Activated T-helper 1 cell treated with Interleukin-2 at 50 U/mL for 16 hours (primary cell): ENCODE results near the gene CRYBG3.

Source experiments
- DNase-seq: peaks from one replicate; pipeline ENCODE4 v3.0.0-alpha.2; 2020; ENCODE audit warnings: low read depth

Gene CRYBG3

GRCh38 chr3:97948351-97949109 is 126.7 kb downstream of the CRYBG3 start:
- DNase-seq = no peak

GRCh38 chr3:97949110-97949485 is 127.3 kb downstream of the CRYBG3 start:
- DNase-seq = no peak

DNA sequence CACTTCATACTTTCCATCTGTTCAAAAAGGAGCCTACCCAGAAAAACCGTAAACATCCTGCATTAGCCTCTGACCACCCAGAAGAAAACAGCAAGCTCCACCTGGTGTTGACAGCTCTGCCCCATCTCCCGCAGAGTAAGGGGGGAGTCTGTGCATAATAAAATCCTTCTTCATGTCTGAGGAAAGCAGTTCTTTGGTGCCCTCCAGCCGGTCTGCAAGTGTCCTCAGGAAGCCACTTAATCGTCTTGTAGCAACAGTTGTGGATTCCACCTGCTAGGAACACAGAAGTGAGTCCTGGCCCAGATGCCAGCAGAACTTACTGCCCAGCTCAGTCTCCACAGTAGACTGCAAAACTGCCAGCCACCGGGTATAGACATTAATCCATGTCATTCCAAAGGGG is 127.9 kb downstream of the CRYBG3 start:
- DNase-seq = no peak

GRCh38 chr3:97950360-97950759 is 128.5 kb downstream of the CRYBG3 start:
- DNase-seq = no peak

- DNase-seq = no peak
Measured at GRCh38 chr3:97952280-97952679, 130.5 kb downstream of the CRYBG3 start.

DNA sequence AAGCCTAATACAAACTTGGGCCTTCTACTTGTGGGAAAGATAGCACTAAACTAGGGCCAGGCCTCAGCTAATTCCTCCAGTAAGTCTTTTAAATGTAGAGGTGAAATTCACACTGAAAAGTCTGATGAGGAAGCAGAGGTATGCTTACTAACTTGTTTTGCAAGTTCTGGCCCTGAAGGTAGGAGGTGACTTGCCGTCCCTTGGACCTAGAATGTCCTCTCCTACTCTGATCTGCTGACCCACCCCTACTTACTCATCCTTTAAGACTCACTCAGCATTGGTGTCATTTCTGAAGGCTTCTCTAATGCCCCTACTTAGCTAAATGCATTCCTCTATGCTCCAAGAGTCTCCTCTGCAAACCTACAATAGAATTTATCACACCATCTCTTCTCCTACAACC is 131.1 kb downstream of the CRYBG3 start:
- no peak for DNase-seq

DNA sequence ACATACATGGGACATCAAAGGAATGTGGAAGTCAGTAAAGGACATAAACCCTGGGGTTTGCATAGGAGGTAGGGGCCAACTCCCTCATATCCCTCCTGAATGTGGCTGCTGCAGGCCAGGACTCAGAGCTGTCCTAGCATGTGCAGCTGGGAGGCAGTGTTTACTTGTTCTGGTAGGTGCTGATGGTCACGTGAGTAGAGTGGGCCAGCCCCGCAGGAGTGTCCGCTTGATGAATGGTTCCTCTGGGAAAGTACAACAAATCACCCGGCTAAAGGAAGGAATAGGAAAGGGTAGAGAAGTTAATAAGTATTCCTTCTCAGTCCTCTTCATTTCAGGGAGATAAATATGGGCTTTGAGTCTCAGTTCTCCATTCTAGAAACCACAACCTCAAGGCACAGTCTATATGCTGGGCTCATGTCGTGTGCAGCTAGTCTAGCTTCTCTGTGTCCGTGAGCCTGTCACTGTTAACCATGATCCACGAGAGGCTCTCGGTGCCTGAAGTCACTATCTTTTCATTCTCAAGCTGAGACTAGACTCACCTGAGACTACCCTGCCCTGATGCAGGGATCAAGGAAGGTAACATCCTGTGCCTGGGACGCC is 132.5 kb downstream of the CRYBG3 start:
- no peak for DNase-seq

DNA sequence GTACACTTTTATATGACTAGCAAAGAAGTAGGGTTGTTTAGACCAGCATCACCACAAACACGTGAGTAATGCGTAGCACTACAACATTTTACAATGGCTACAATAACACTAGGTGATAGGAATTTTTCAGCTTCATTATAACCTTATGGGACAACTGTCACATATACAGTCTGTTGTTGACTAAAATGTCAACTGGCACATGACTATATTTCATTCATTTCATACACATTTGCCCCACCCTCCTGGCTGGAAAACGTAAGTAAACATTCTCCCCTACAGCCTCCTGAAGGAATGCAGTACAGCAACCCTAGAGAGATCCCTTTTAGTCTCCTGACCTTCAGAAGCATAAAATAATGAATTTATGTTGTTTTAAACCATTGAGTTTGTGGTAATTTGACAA is 134.2 kb downstream of the CRYBG3 start:
- no peak for DNase-seq

DNA sequence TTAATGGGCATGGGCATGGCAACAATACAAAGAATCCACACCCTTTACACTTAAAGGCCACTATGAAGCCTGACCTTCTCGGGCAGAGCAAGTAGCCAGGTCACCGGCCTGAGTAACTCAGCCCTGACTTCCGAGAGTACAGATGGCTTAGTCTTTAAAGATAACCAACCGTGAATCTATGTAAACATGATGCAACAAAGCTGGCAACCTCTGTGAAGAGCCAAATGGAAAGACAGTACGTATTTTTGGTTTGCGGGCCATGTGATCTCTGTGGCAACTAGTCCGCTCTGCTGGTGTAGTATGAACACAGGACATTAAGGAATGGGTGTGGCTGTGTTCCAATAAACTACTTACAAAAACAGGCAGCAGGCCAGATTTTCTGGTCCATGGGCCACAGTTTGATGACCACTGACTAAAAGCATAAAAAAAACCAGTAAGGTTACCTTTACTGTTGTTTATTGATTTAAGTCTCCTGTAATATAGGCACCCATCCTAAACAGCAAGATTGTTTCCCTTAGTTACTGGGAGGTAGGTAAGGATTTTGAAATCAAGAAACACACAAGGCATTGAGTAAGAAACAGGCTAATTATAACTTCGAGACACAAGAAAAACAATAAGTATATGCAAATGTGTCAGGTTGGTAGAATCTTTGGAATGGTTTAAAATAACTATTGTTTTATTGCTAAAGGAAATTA is 136.0 kb downstream of the CRYBG3 start:
- DNase-seq = no peak

GRCh38 chr3:97958396-97958795 is 136.6 kb downstream of the CRYBG3 start:
- no peak for DNase-seq

DNA sequence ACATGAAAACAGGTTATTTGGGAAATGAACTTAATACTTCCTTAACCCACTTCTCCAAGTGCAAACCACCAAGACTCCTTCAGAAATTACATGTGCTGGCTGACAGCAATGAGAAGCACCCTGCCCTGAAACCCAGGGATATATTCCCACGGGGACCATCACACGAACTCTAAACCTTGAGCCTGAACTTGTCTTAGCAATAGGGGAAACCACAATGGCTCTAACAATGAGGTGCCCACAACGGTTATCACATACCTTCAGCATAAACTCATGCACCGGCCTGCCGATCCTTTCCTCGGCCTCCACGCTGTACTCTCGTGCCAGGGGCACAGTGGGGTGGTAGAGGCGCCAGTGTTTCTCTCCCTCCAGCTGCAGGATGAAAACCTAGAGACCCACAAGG is 137.0 kb downstream of the CRYBG3 start:
- no peak for DNase-seq

DNA sequence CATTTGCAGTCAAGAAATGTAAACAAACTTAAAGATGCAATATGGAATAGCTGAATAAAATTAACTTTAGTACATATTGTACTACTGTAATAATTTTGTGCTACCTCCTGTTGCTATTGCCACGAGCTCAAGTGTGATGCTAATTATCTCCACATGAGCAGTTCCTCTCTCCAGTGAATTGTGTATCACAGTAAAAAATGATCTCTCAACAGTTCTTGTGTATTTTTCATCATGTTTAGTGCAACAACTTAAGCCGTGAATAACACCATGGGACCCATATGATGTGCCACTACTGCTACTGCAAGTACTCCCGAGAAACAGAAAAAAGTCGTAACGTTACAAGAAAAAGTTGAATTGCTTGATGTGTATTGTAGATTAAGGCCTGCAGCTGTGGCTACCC is 138.1 kb downstream of the CRYBG3 start:
- no peak for DNase-seq

GRCh38 chr3:97960551-97960950 is 138.7 kb downstream of the CRYBG3 start:
- no peak for DNase-seq

- DNase-seq = no peak
Measured at GRCh38 chr3:97960993-97961766, 139.4 kb downstream of the CRYBG3 start.

- DNase-seq = no peak
Measured at GRCh38 chr3:97967966-97968365, 146.2 kb downstream of the CRYBG3 start.

- DNase-seq = no peak
Measured at GRCh38 chr3:97968376-97968775, 146.6 kb downstream of the CRYBG3 start.

- no peak for DNase-seq
Measured at GRCh38 chr3:97969541-97969940, 147.7 kb downstream of the CRYBG3 start.

GRCh38 chr3:97970156-97970555 is 148.3 kb downstream of the CRYBG3 start:
- no peak for DNase-seq

DNA sequence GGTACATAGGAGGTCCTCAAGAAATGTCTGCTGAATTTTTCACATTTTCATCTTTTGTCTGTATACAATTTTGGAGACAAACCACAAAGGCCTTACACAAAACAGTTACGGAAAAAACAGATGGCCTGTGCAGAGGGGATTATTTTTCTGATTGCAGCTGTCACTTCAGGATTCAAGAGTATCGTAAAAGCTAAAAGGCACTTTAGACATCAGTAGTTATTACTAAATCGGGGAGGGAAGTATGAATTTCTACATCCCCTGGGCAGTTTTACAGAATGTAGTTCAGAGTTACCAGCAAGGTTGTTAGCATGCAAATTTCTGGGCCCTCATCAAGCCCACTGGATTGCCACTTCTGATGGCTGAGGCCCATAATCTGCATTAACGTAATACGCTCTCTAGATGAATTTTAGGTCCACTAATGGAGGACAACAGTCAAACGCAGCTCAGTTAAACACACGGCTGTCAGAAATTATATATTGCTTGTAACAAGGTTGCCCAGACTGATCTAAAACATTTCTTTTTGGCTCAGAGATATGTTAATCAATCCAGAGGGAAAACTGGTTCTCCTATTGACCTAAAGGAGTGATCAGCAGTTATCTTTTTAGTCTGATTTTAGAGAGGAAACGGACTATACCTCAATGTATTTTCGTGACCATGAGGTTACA is 149.3 kb downstream of the CRYBG3 start:
- DNase-seq = no peak

DNA sequence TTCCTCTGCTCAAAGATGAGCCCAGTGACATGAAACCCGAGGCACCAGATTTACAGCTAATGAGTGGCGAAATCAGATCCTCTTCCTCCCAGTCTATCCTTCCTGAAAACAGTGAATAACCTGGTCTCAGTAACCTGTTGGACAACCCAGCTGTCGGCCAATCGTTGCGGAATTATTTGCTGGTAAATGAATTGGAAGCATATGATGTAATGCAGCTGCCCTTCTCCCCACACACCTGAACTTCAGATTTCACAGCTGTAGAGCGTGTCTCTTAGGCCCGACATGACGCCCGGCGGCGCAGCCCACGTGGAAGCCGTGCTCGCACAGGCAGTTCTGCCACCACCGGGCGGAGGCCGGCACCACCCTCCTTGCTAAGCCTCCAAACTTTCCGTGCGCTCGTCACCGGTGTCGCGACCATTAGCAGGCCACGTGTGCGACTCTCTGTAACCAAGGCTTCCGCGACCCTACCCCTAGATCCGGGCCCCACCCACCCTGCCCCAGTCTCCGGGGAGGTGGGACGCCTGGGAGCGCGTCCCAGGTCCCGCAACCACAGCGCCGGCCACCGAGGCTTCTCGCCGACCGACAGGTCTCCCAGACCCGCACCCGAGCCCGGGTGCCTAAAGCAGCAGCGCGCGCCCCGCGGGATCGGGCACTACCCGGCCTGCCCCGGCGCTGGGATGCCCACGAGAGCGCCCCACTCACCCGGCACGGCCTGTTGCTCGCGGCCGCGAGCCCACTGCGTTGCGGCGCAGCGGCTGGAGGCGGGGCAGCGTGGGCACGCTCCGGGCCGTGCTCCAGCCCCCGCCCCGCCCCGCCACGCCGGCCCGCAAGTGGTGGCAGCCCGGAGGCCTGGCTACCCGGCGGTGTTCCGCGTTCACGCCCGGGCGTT is 150.1 kb downstream of the CRYBG3 start, which contains the start of gene RIOX2:
Gene RIOX2, minus strand, starts transcription at position 753 of the 889 bp plus-strand sequence. CDS start 4,838 bp downstream, outside the sequence.
- DNase-seq = peak; percentile 61

DNA sequence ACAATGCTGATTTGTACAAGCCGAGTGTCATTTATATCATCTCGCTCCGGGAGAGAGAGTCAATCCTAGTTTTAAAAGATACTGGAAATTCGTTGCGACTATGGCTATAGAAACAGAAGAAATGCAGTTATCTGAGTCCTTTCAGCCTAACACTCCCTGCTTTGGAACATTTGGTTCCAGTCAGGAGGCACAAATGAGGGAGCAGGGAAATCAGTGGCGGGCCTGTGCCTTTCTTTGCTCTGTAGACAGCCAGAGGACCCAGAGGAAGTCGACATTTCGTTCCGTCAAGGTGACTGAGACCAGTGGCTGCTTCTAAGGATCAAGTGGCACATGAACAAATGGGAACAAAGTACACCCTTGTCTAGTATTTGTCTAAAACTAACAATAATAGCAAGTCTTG is 151.2 kb downstream of the CRYBG3 start:
- DNase-seq = no peak
